GM21723 (cell line): Measurements from ENCODE around the gene KCNN1.
"Not testable (repeated sequence)": the region's sequence is repeated elsewhere in the genome, so short reads cannot be mapped to it uniquely, and the experiment has no call there.

Source experiments
- ATAC-seq: cut with Tn5 transposase; IDR thresholded peaks from one replicate; pipeline ENCODE4 v1.9.1; 2021; ENCODE audit warnings: mild to moderate bottlenecking, moderate library complexity; ENCODE audit not compliant: unreplicated experiment

Gene KCNN1

GRCh38 chr19:17966550-17967256 lies at the start of gene KCNN1:
Gene KCNN1 (plus strand): TSS chr19:17967107. CDS start chr19:17973889, 6,782 bp downstream.
- ATAC-seq = no peak

GRCh38 chr19:17918151-17918550 lies 48.8 kb upstream of the KCNN1 start:
- ATAC-seq = not testable (repeated sequence)

DNA sequence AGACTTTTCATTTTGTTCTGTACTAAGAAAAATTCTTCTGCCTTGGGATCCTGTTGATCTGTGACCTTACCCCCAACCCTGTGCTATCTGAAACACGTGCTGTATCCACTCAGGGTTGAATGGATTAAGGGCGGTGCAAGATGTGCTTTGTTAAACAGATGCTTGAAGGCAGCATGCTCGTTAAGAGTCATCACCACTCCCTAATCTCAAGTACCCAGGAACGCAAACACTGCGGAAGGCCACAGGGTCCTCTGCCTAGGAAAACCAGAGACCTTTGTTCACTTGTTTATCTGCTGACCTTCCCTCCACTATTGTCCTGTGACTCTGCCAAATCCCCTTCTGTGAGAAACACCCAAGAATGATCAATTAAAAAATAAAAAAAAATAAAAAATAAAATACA lies 47.8 kb upstream of the KCNN1 start:
- ATAC-seq = not testable (repeated sequence)

DNA sequence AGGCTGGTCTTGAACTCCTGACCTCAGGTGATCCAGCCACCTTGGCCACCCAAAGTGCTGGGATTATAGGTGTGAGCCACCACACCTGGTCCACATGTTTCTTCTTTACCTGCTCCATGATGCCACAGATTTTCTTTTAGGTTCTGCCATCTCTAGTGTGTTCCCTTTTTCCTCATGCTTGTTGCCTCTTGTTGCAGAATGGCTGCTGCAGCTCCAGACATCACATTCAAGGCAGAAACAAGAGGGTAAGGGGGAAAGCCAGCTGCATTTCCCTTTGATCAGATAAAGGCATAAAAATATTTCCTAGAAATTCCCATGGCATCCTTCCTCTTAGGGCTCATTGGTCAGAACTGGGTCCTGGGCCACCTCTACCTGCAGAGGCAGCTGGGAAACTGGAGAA lies 46.4 kb upstream of the KCNN1 start:
- no peak for ATAC-seq

- ATAC-seq = no peak
Observed at GRCh38 chr19:17922138-17922537, 44.8 kb upstream of the KCNN1 start.

- ATAC-seq = no peak
Observed at GRCh38 chr19:17926044-17926443, 40.9 kb upstream of the KCNN1 start.

DNA sequence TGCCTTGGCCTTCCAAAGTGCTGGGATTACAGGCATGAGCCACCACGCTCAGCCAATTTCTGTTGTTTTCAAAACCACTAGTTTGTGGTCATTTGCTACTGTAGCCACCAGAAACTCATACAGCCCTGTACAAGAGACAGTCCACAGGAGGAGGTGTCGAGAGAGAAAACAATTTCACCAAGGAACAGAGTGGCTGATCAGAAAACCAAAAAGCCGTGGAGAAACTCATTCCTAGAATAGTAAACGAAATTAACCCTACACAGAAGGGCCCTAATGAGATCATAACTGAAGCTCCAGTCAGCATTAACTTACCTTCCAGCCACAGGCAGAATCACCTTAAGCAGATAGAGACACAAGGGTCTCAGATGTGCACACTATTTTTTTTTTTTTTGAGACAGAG lies 37.9 kb upstream of the KCNN1 start:
- ATAC-seq = no peak

GRCh38 chr19:17931532-17932191 lies 35.2 kb upstream of the KCNN1 start:
- ATAC-seq = no peak

GRCh38 chr19:17932485-17933338 lies 34.2 kb upstream of the KCNN1 start, which contains the start of gene CCDC124:
Gene CCDC124 (plus strand): TSS chr19:17933015. CDS start chr19:17936421, 3,406 bp downstream.
- peak; percentile 77 for ATAC-seq

- ATAC-seq = no peak
Observed at GRCh38 chr19:17933414-17934129, 33.3 kb upstream of the KCNN1 start.

DNA sequence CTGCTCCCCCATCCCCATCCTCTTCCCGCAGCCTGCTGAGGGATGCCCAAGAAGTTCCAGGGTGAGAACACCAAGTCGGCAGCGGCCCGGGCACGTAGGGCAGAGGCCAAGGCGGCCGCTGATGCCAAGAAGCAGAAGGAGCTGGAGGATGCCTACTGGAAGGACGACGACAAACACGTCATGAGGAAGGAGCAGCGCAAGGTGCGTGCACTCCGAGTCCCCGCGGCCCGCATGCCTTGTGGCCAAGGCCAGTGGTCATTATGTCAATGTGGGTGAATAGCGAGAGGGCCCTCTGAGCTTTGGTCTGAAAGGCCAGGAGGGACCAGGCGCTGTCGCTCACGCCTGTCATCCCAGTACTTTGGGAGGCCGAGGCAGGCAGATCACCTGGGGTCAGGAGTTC lies 30.5 kb upstream of the KCNN1 start:
- no peak for ATAC-seq

GRCh38 chr19:17937371-17937900 lies 29.5 kb upstream of the KCNN1 start:
- ATAC-seq = no peak

- peak; percentile 69 for ATAC-seq
Observed at GRCh38 chr19:17938092-17938845, 28.6 kb upstream of the KCNN1 start.

DNA sequence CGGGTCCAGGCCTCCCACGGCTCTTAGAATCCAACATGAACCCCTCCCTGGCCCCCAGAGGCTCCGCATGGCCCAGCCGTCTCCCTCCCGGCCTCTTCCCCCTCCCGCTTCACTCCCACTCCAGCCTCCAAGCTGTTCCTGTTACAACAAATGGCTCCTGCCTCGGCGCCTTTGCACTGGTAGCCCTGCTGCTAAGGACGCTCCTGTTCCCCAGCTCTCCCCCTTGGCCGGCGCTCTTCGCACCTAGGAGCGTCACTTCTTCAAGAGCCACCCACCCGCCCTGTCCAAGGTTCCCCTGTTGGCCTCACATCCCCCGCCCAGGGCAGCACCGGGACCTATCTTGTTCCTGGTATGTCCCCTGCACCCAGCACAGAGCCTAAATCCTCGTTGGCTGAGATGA lies 24.7 kb upstream of the KCNN1 start:
- no peak for ATAC-seq

DNA sequence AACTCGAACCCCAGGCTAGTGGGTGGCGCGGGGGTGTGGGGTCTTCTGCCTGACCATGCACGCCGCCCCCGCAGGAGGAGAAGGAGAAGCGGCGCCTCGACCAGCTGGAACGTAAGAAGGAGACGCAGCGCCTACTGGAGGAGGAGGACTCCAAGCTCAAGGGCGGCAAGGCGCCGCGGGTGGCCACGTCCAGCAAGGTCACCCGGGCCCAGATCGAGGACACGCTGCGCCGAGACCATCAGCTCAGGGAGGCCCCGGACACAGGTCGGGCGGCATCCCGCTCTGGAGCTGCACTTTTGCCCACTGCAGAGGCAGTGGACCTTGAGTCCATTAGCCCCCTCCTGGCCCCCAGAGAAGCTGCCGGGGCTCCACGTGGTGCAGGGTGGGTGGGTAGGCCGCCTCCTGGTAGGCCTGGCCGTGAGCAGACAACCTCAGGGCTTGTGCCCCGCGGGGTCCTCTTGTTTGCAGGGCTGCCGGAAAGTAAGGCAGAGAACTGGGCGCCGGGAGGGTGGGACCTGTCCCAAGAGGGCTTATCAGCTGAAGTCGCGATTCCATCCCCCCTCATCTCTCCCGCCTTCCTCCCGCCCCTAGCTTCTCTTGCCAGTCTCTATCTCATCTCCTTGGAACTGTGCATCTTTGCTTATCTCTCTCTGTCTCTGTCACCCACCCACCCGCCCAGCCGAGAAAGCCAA lies 24.2 kb upstream of the KCNN1 start:
- no peak for ATAC-seq

DNA sequence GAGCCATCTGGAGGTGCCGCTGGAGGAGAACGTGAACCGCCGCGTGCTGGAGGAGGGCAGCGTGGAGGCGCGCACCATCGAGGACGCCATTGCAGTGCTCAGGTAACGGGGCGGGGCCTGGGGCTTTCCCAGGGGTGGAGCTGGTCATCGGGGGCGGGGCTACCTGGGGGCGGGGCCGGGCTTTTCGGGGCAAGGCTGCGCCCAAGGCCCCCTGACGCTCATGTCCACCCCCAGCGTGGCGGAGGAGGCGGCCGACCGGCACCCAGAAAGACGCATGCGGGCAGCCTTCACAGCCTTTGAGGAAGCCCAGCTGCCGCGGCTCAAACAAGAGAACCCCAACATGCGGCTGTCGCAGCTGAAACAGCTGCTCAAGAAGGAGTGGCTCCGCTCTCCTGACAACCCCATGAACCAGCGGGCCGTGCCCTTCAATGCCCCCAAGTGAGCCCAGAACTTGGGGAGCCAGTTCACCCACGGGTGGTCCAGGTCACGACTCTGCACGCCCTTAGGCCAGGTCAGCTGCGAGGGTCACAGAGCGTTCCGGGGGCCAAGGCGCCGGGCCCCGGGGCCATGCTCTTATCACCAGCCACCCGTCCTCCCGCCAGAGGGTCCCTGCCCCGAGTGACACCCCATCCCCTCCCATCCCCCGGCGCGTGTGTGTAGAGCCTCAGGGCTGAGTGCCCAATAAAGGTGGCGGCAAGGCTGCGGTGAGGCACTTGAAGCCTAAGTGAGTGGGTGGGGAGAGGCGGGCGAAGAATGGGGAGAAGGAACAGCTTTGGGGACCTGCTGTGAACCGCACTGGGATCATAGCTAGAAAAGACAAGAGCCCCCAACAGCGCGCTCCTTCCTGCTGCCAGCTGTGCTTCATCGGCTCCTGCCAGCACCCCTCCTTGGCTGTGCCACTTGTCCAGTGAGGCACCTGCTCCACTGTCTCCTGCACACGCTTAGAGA lies 23.4 kb upstream of the KCNN1 start:
- no peak for ATAC-seq

DNA sequence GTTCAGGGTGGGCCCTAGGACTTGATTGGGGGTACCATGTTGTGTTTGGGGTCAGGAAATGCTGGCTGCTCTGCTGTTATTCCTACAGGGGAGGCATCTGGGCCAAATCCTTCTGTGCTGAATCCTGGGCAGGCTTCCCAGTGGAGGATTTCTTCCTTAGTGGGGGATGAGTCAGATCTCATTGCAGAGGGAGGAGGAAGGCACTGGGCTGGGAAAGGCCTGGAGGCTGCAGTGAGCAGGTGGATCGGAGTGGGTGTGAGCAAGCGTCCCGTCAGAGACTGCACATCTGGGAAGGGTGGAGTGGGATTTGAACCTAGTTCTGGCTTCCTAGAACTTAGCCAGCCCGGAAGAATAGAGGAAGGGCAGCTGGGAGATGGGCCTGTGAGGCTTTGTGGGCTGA lies 22.6 kb upstream of the KCNN1 start:
- ATAC-seq = no peak
